ENCODE data around the gene EPOP.
A peak's percentile ranks its signal among the peaks of the same experiment; 100 is the strongest.

EPOP gene

GRCh38 chr17:38705803-38706504, 31.2 kb upstream of the EPOP start:
- DNase-seq (ENCODE audit: low read depth): no peak

GRCh38 chr17:38705523-38705802, 30.7 kb upstream of the EPOP start:
- no peak for DNase-seq (ENCODE audit: low read depth)

- no peak for DNase-seq (ENCODE audit: low read depth)
Measured at GRCh38 chr17:38704606-38705522, 30.1 kb upstream of the EPOP start, which contains the start of gene MLLT6. Gene MLLT6 (plus strand): TSS chr17:38705273. CDS start chr17:38705633, 360 bp downstream.

- no peak for DNase-seq (ENCODE audit: low read depth)
Measured at GRCh38 chr17:38703742-38704605, 29.2 kb upstream of the EPOP start.

- DNase-seq (ENCODE audit: low read depth): no peak
Measured at GRCh38 chr17:38702916-38703741, 28.4 kb upstream of the EPOP start.

- DNase-seq (ENCODE audit: low read depth): peak; percentile 60
Measured at GRCh38 chr17:38702166-38702915, 27.6 kb upstream of the EPOP start.

GRCh38 chr17:38701504-38702165, 26.9 kb upstream of the EPOP start:
- DNase-seq (ENCODE audit: low read depth): no peak

GRCh38 chr17:38698760-38699159, 24.0 kb upstream of the EPOP start:
- no peak for DNase-seq (ENCODE audit: low read depth)

- no peak for DNase-seq (ENCODE audit: low read depth)
Measured at GRCh38 chr17:38697061-38697820, 22.5 kb upstream of the EPOP start.

- no peak for DNase-seq (ENCODE audit: low read depth)
Measured at GRCh38 chr17:38693700-38694329, 19.1 kb upstream of the EPOP start.

- no peak for DNase-seq (ENCODE audit: low read depth)
Measured at GRCh38 chr17:38691154-38691553, 16.4 kb upstream of the EPOP start.

- no peak for DNase-seq (ENCODE audit: low read depth)
Measured at GRCh38 chr17:38690386-38690785, 15.6 kb upstream of the EPOP start.

GRCh38 chr17:38687286-38687685, 12.5 kb upstream of the EPOP start:
- DNase-seq (ENCODE audit: low read depth): no peak

GRCh38 chr17:38685491-38685890, 10.7 kb upstream of the EPOP start:
- no peak for DNase-seq (ENCODE audit: low read depth)

- no peak for DNase-seq (ENCODE audit: low read depth)
Measured at GRCh38 chr17:38681096-38681495, 6.3 kb upstream of the EPOP start.

- no peak for DNase-seq (ENCODE audit: low read depth)
Measured at GRCh38 chr17:38677819-38678218, 3.1 kb upstream of the EPOP start.

- peak; percentile 64 for DNase-seq (ENCODE audit: low read depth)
Measured at GRCh38 chr17:38676706-38677504, 2.1 kb upstream of the EPOP start.

Measured in stimulated activated CD8-positive, alpha-beta memory T cell treated with anti-CD3 and anti-CD28 coated beads, Interleukin-12 subunit alpha, Interleukin-12 subunit beta, amount 100 ng/mL, for 1 hour (primary cell).